ENCODE measurements around the gene ANK3. TPM values are rescaled to one million over a fixed set of nuclear protein-coding genes. Genes with fewer than 3 reads are reported as not detected.

ANK3 gene
- total and polyA plus RNA-seq, 8 donors: 3.6 to 115 (median 31.1) TPM

DNA sequence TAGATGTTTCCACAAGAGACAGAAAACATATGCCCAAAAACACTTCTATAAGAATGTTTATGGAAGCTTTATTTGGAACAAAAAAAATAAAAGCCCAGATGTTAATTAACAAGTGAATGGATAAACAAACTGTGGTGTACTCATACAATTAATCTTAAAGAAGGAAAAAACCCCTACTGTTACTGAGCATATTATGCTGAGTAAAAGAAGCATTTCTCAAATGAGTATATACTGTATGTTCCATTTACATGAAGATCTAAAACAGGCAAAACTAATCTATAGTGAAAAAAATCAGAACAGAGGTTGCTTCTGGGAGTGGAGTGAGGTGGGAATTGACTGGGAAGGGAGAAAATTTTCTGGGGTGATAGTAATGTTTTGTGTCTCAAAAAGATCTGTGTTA is 15.5 kb upstream of the ANK3 start:
- no peak for TF ChIP-seq POLR2AphosphoS5 (IDR thresholded peaks at IDR 0.05)
- no peak for TF ChIP-seq CTCF (IDR thresholded peaks at IDR 0.05)
- TF ChIP-seq EP300 (IDR thresholded peaks at IDR 0.05): no peak
- TF ChIP-seq POLR2A (IDR thresholded peaks at IDR 0.05): no peak
- intact Hi-C loops (cut with DNase I; ENCODE audit: low total_unique reads): no loop called here
- H3K27ac ChIP-seq: no peak overlapping the region
- no peak overlapping the region for H3K4me3 ChIP-seq
- H3K9me3 ChIP-seq: no peaks in the 10 kb centered on the region
- DNase-seq: no peak
- H3K27me3 ChIP-seq: no peaks in the 10 kb centered on the region
- H3K36me3 ChIP-seq: no peaks in the 10 kb centered on the region
- no peaks in the 10 kb centered on the region for H3K4me1 ChIP-seq

DNA sequence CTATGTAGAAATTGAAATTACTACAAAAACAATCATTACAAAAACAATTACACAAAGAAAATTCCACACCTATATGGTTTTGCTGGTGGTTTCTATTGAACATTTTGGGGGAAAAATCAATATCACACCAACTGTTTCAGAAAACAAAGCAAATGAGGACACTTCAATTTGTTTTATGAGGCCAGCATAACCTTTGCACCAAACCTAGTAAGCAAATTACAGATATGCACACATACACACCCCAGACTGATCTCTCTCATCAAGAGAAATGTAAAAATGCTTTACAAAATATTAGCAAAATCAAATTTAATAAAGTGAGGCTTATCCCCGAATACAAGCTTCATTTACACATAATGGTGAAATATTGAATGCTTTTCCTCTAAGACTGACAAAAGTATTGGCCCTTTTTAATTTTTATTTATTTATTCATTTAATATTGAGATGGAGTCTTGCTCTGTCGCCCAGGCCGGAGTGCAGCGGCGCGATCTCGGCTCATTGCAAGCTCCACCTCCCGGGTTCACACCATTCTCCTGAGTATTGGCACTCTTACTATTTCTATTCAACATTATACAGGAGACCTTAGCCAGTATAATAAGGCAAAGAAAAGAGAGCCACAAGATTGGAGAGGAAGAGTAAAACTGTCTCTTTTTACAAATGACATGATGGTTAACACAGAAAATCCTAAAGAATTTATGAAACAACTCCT is 13.6 kb upstream of the ANK3 start:
- WGBS, 5 donors: 89 to 98% (median 91%) methylated on average over 8 of the region's 8 CpGs

GRCh38 chr10:60400366-60400765 is 10.7 kb upstream of the ANK3 start:
- H3K27me3 ChIP-seq: no peaks in the 10 kb centered on the region
- H3K27ac ChIP-seq: no peak overlapping the region
- H3K9me3 ChIP-seq: no peaks in the 10 kb centered on the region
- peaks cover 0 to 5% (median 0%) of the 10 kb centered on the region in 4 donors for H3K4me1 ChIP-seq
- no peaks in the 10 kb centered on the region for H3K36me3 ChIP-seq
- DNase-seq: no peak
- TF ChIP-seq POLR2A (IDR thresholded peaks at IDR 0.05) (no peak), CTCF (IDR thresholded peaks at IDR 0.05) (no peak), EP300 (IDR thresholded peaks at IDR 0.05) (no peak), POLR2AphosphoS5 (IDR thresholded peaks at IDR 0.05) (no peak)
- intact Hi-C loops (cut with DNase I; ENCODE audit: low total_unique reads): no loop called here
- no peak overlapping the region for H3K4me3 ChIP-seq

More for the DNA sequence above, 13.6 kb upstream of the ANK3 start:
- Histone ChIP-seq H3K9me3 (no peaks in the 10 kb centered on the region), H3K36me3 (no peaks in the 10 kb centered on the region), H3K4me1 (no peaks in the 10 kb centered on the region), H3K27ac (no peak overlapping the region), H3K4me3 (no peak overlapping the region), H3K27me3 (no peaks in the 10 kb centered on the region)
- DNase-seq: no peak
- intact Hi-C loops (cut with DNase I; ENCODE audit: low total_unique reads): no loop called here
- TF ChIP-seq POLR2AphosphoS5 (IDR thresholded peaks at IDR 0.05) (no peak), CTCF (IDR thresholded peaks at IDR 0.05) (no peak), POLR2A (IDR thresholded peaks at IDR 0.05) (no peak), EP300 (IDR thresholded peaks at IDR 0.05) (no peak)

GRCh38 chr10:60399328-60399727 is 9.7 kb upstream of the ANK3 start:
- Histone ChIP-seq H3K4me1 (peaks cover 0 to 5% (median 0%) of the 10 kb centered on the region in 4 donors), H3K36me3 (no peaks in the 10 kb centered on the region), H3K9me3 (no peaks in the 10 kb centered on the region), H3K27ac (no peak overlapping the region), H3K4me3 (no peak overlapping the region), H3K27me3 (no peaks in the 10 kb centered on the region)
- peak in 1 of 2 donors; percentile 18 for DNase-seq
- TF ChIP-seq POLR2A (IDR thresholded peaks at IDR 0.05) (no peak), CTCF (IDR thresholded peaks at IDR 0.05) (no peak), POLR2AphosphoS5 (IDR thresholded peaks at IDR 0.05) (no peak), EP300 (IDR thresholded peaks at IDR 0.05) (no peak)
- 73 to 83% (median 80%) methylated on average over 8 of the region's 8 CpGs for WGBS, 5 donors
- intact Hi-C loops (cut with DNase I; ENCODE audit: low total_unique reads): no loop called here
